Esophagus muscularis mucosa (tissue), 4 donors: Measurements from ENCODE around the gene C1orf174. TPM values are rescaled to one million over a fixed set of nuclear protein-coding genes. Genes with fewer than 3 reads are reported as not detected.

Source experiments
- DNase-seq: peaks from one replicate; pipeline ENCODE4 v3.0.0-alpha.2; 2017; ENCODE audit errors: extremely low spot score
- H3K27ac ChIP-seq, 4 donors: fragments of 200-600 bp; sonication (generic); replicated peaks in 1 of 4; 1 replicate in 3 of 4; 2 replicates in 1 of 4; pipeline ENCODE4 v1.5.1; 2016 to 2019; ENCODE audit warnings: mild to moderate bottlenecking in 1 of 4
- H3K27me3 ChIP-seq, 4 donors: fragments of 200-600 bp; sonication (generic); one replicate each; pipeline versions ENCODE4 v1.5.1 to v1.6.0; 2016 to 2019
- H3K36me3 ChIP-seq, 4 donors: fragments of 200-600 bp; sonication (generic); one replicate each; pipeline ENCODE4 v1.5.1; 2016 to 2019
- H3K4me1 ChIP-seq, 4 donors: fragments of 200-600 bp; sonication (generic); one replicate each; pipeline ENCODE4 v1.5.1; 2016 to 2019
- H3K4me3 ChIP-seq, 4 donors: fragments of 200-600 bp; sonication (generic); 1 replicate in 2 of 4; 2 replicates in 2 of 4; pipeline ENCODE4 v1.5.1; 2016 to 2019; ENCODE audit warnings: mild to moderate bottlenecking in 4 of 4, moderate library complexity in 1 of 4
- H3K9me3 ChIP-seq, 4 donors: fragments of 200-600 bp; sonication (generic); 1 replicate in 3 of 4; 2 replicates in 1 of 4; pipeline ENCODE4 v1.5.1; 2016 to 2019
- CTCF ChIP-seq, 3 experiments: fragments of 200-600 bp in 2 of 3; fragments of 450-650 bp in 1 of 3; sonication (generic) in 2 of 3; IDR thresholded peaks; one replicate each; pipeline ENCODE4 v1.5.1; 2017 to 2019; ENCODE audit warnings: antibody characterized with exemption in 3 of 3, mild to moderate bottlenecking in 2 of 3, moderate library complexity in 1 of 3
- EP300 ChIP-seq: sonication (generic); formaldehyde crosslinking; IDR thresholded peaks from one replicate; pipeline ENCODE4 v1.6.1; 2017; ENCODE audit warnings: antibody characterized with exemption
- POLR2A ChIP-seq: fragments of 450-650 bp; IDR thresholded peaks from one replicate; pipeline ENCODE4 v1.6.1; 2017; ENCODE audit warnings: antibody characterized with exemption, moderate library complexity, mild to moderate bottlenecking, low read depth
- POLR2AphosphoS5 ChIP-seq, 2 donors: sonication (generic); formaldehyde crosslinking; IDR thresholded peaks; one replicate each; pipeline ENCODE4 v1.6.1; 2017; ENCODE audit warnings: antibody characterized with exemption in 2 of 2
- WGBS: methylation state at CpG from one replicate; pipeline ENCODE4 v1.1.5; 2018; 5-methylcytosine and 5-hydroxymethylcytosine counted together
- intact Hi-C: fragments of 100-400 bp; cut with DNase I; formaldehyde crosslinking; loops from one replicate; pipeline ENCODE4 v1.15.1; 2023
- total RNA-seq, 4 donors: library from RNA; depleted of rRNA; stranded (reverse); fragments of >200 nt; gene quantifications; one replicate each; pipeline versions ENCODE4 v1.1.0 to v1.2.1, GENCODE V29; 2016

Gene C1orf174
- total RNA-seq, 4 donors from 2014 or later = 25.0 to 35.1 (median 27.6) TPM

GRCh38 chr1:3924186-3924824 is 24.2 kb upstream of the C1orf174 start:
- Histone ChIP-seq H3K27ac (no peak overlapping the region), H3K4me3 (no peak overlapping the region), H3K9me3 (no peaks in the 10 kb centered on the region), H3K4me1 (peaks cover 0 to 8% (median 0%) of the 10 kb centered on the region in 4 donors), H3K36me3 (no peaks in the 10 kb centered on the region), H3K27me3 (peaks cover 0 to 61% (median 2%) of the 10 kb centered on the region in 4 donors)
- intact Hi-C loops = loop anchor here (10.0 kb wide), 1 partner anchor 1960 kb away; no protein-coding TSS in a partner anchor
- WGBS = 48% methylated on average over 13 of the region's 13 CpGs
- TF ChIP-seq CTCF (IDR thresholded peaks at IDR 0.05) (no peak), POLR2AphosphoS5 (IDR thresholded peaks at IDR 0.05) (no peak), EP300 (no peak), POLR2A (no peak)
- DNase-seq = no peak

- Histone ChIP-seq H3K27me3 (peaks cover 0 to 62% (median 2%) of the 10 kb centered on the region in 4 donors), H3K27ac (no peak overlapping the region), H3K4me3 (no peak overlapping the region), H3K4me1 (peaks cover 0 to 8% (median 0%) of the 10 kb centered on the region in 4 donors), H3K9me3 (no peaks in the 10 kb centered on the region), H3K36me3 (no peaks in the 10 kb centered on the region)
- no peak for TF ChIP-seq CTCF (IDR thresholded peaks at IDR 0.05)
- no peak for TF ChIP-seq POLR2AphosphoS5 (IDR thresholded peaks at IDR 0.05)
- no peak for TF ChIP-seq EP300
- TF ChIP-seq POLR2A = no peak
- 79% methylated on average over 11 of the region's 25 CpGs for WGBS
- intact Hi-C loops = loop anchor here (10.0 kb wide), 1 partner anchor 1961 kb away; no protein-coding TSS in a partner anchor
- no peak for DNase-seq
Measured at GRCh38 chr1:3923378-3924185, 23.5 kb upstream of the C1orf174 start.

- no peak overlapping the region for H3K27ac ChIP-seq
- peaks cover 0 to 58% (median 2%) of the 10 kb centered on the region in 4 donors for H3K27me3 ChIP-seq
Measured at GRCh38 chr1:3922851-3923250, 22.8 kb upstream of the C1orf174 start.

GRCh38 chr1:3922201-3922725 is 22.2 kb upstream of the C1orf174 start:
- Histone ChIP-seq H3K4me3 (no peak overlapping the region), H3K27me3 (peaks cover 0 to 59% (median 2%) of the 10 kb centered on the region in 4 donors), H3K27ac (no peak overlapping the region), H3K36me3 (no peaks in the 10 kb centered on the region), H3K4me1 (peaks cover 0 to 8% (median 0%) of the 10 kb centered on the region in 4 donors), H3K9me3 (no peaks in the 10 kb centered on the region)
- intact Hi-C loops = loop anchor here (10.0 kb wide), 1 partner anchor 1963 kb away; no protein-coding TSS in a partner anchor
- DNase-seq = no peak
- WGBS = 79% methylated on average over 6 of the region's 6 CpGs
- no peak for TF ChIP-seq CTCF (IDR thresholded peaks at IDR 0.05)
- TF ChIP-seq POLR2AphosphoS5 (IDR thresholded peaks at IDR 0.05) = no peak
- TF ChIP-seq EP300 = no peak
- TF ChIP-seq POLR2A = no peak

More at GRCh38 chr1:3922851-3923250, 22.8 kb upstream of the C1orf174 start:
- peaks cover 0 to 8% (median 0%) of the 10 kb centered on the region in 4 donors for H3K4me1 ChIP-seq
- no peaks in the 10 kb centered on the region for H3K36me3 ChIP-seq
- intact Hi-C loops = loop anchor here (10.0 kb wide), 1 partner anchor 1962 kb away; no protein-coding TSS in a partner anchor
- DNase-seq = no peak
- H3K9me3 ChIP-seq = no peaks in the 10 kb centered on the region
- no peak overlapping the region for H3K4me3 ChIP-seq
- 56% methylated on average over 6 of the region's 6 CpGs for WGBS
- TF ChIP-seq CTCF (IDR thresholded peaks at IDR 0.05) (no peak), EP300 (no peak), POLR2AphosphoS5 (IDR thresholded peaks at IDR 0.05) (no peak), POLR2A (no peak)
